Lower lobe of right lung (tissue), 2 donors: Measurements from ENCODE around the gene SLC9A6. TPM values are rescaled to one million over a fixed set of nuclear protein-coding genes. Genes with fewer than 3 reads are reported as not detected.

Source experiments
- ATAC-seq, 2 donors: fragments of 200-7000 bp; cut with Tn5 transposase; one replicate each; pipeline ENCODE4 v1.9.1; 2020 to 2022; ENCODE audit warnings: mild to moderate bottlenecking in 2 of 2, moderate library complexity in 2 of 2
- DNase-seq: peaks from one replicate; pipeline ENCODE4 v3.0.0-alpha.2; 2020
- H3K27ac ChIP-seq: fragments of 200-600 bp; one replicate; pipeline ENCODE4 v1.8.0; 2022
- H3K27me3 ChIP-seq: fragments of 200-600 bp; one replicate; pipeline ENCODE4 v1.8.0; 2022; ENCODE audit warnings: low read depth
- H3K36me3 ChIP-seq: fragments of 200-600 bp; one replicate; pipeline ENCODE4 v1.8.0; 2022; ENCODE audit warnings: mild to moderate bottlenecking
- H3K4me1 ChIP-seq: fragments of 200-600 bp; one replicate; pipeline ENCODE4 v1.8.0; 2022
- H3K4me3 ChIP-seq: fragments of 200-600 bp; one replicate; pipeline ENCODE4 v1.8.0; 2022; ENCODE audit warnings: mild to moderate bottlenecking
- H3K9me3 ChIP-seq: fragments of 200-600 bp; one replicate; pipeline ENCODE4 v1.8.0; 2022
- CTCF ChIP-seq: fragments of 200-600 bp; IDR thresholded peaks from one replicate; pipeline ENCODE4 v1.8.0; 2022; ENCODE audit warnings: antibody characterized with exemption, mild to moderate bottlenecking
- intact Hi-C: fragments of 100-400 bp; cut with DNase I; formaldehyde crosslinking; loops from one replicate; pipeline ENCODE4 v1.11.0; 2022
- total RNA-seq: library from RNA; stranded (reverse); fragmentation: NEBNext Ultra II Directional; extraction: Animal tissue kit (Norgen Biotek cat#: 25700); gene quantifications from one replicate; pipeline ENCODE4 v1.2.1, GENCODE V29; 2021
- donor health status: DM: no; HTN: yes; CAD: no; lungs with severe emphysema.

The SLC9A6 gene
- total RNA-seq, 1 donor from 2014 or later: 18.0 TPM

DNA sequence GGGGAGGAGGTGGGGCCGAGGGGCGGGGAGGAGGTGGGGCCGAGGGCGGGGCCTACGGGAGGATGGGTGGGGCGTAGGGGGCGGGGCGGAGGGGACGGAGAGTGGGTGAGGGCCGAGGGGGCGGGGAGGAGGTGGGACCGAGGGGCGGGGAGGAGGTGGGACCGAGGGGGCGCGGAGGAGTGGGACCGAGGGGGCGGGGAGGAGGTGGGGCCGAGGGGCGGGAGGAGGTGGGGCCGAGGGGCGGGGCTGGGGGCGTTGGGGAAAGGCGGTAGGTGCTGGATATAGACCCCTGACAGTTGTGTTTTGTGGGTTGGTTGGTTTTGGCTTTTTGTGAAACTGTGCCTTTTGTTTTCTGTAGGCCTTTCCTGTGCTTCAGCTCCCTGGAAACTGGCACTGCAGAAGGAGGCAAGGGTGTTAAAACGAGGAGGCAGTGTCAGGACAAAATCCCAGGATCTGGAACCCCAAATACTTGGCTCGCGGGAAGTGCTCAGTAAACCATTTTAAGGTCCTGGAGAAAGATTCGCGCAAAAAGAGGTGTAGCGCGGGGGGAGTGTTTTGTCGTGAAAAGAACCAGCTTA lies 10.9 kb upstream of the SLC9A6 start:
- no peaks in the 10 kb centered on the region for H3K36me3 ChIP-seq
- ATAC-seq (peak; percentile 74 to 87), DNase-seq (peak; percentile 74)
- peak overlapping the region; percentile 48 for H3K4me3 ChIP-seq
- H3K27ac ChIP-seq: peak overlapping the region; percentile 41
- intact Hi-C loops: no loop called here
- H3K27me3 ChIP-seq: no peaks in the 10 kb centered on the region
- H3K9me3 ChIP-seq: no peaks in the 10 kb centered on the region
- TF ChIP-seq CTCF: no peak
- H3K4me1 ChIP-seq: peaks cover 14% of the 10 kb centered on the region

DNA sequence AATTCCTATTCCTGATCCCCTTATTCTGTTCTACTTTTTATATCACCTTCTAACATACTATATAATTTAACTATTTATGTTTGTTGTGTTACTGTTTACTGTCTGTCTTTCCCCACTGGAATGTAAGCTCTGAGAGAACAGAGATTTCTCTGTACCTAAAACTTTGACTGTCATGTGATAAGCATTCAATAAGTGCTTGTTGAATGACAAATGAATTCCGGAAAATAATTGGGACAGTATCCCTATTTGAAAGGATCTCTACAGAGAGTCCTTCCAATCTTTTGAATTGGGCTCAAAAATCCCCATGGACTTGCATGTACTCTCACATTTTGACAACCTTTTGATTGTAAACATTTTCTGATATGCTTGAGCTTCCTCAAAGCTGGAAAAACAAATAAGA lies 9.8 kb upstream of the SLC9A6 start:
- ATAC-seq: no peak
- DNase-seq: no peak
- no peak for TF ChIP-seq CTCF
- H3K36me3 ChIP-seq: no peaks in the 10 kb centered on the region
- H3K4me3 ChIP-seq: no peak overlapping the region
- no peaks in the 10 kb centered on the region for H3K27me3 ChIP-seq
- H3K27ac ChIP-seq: no peak overlapping the region
- intact Hi-C loops: no loop called here
- peaks cover 14% of the 10 kb centered on the region for H3K4me1 ChIP-seq
- no peaks in the 10 kb centered on the region for H3K9me3 ChIP-seq

DNA sequence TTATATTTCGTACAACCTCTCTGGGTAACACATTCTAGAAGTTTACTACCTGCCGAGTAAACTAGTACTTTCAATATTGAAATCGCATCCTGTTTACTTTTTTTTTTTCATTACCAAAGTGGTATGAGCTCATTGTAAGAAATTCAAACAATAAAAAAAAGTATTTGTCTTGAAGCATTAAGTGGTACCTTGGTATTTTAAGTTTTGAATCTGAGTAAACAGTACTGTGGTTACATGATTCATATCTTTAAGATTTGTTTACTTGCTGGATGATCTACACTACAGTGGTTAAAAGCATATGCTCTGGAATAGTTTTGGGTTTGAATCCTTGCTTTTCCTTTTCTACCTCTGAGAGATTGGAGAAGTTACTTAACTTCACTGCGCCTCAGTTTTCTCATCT lies 7.6 kb upstream of the SLC9A6 start:
- no peaks in the 10 kb centered on the region for H3K27me3 ChIP-seq
- no peaks in the 10 kb centered on the region for H3K36me3 ChIP-seq
- peaks cover 9% of the 10 kb centered on the region for H3K4me1 ChIP-seq
- no peak for TF ChIP-seq CTCF
- ATAC-seq: no peak
- intact Hi-C loops: no loop called here
- DNase-seq: no peak
- H3K27ac ChIP-seq: no peak overlapping the region
- no peaks in the 10 kb centered on the region for H3K9me3 ChIP-seq
- H3K4me3 ChIP-seq: no peak overlapping the region

DNA sequence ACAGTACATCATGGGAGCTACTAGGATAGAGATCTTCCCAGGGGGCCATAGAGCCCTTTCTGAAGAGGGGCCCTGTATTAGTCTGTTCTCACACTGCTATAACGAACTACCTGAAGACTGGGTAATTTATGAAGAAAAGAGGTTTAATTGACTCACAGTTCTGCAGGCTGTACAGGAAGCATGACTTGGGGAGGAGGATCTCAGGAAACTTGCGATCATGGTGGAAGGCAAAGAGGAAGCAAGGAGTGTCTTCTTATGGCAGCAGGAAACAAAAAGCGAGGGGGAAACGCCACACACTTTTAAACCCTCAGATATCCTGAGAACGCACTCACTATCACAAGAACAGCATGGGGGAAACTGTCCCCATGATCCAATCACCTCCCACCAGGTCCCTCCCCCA lies 4.2 kb upstream of the SLC9A6 start:
- Histone ChIP-seq H3K9me3 (no peaks in the 10 kb centered on the region), H3K4me3 (no peak overlapping the region), H3K4me1 (no peaks in the 10 kb centered on the region), H3K27ac (no peak overlapping the region), H3K36me3 (no peaks in the 10 kb centered on the region), H3K27me3 (no peaks in the 10 kb centered on the region)
- no peak for TF ChIP-seq CTCF
- no peak for ATAC-seq
- intact Hi-C loops: loop anchor here (10.0 kb wide), 1 partner anchor 514 kb away; the partner anchor contains the start of gene HTATSF1
- DNase-seq: no peak

- H3K27me3 ChIP-seq: no peaks in the 10 kb centered on the region
- DNase-seq (no peak), ATAC-seq (no peak)
- no peaks in the 10 kb centered on the region for H3K36me3 ChIP-seq
- intact Hi-C loops: loop anchor here (10.0 kb wide), 1 partner anchor 513 kb away; the partner anchor contains the start of gene HTATSF1
- no peak overlapping the region for H3K4me3 ChIP-seq
- TF ChIP-seq CTCF: no peak
- no peaks in the 10 kb centered on the region for H3K4me1 ChIP-seq
- no peaks in the 10 kb centered on the region for H3K9me3 ChIP-seq
- no peak overlapping the region for H3K27ac ChIP-seq
Observed at GRCh38 chrX:135981668-135982067, 3.6 kb upstream of the SLC9A6 start.
